HG02981 (cell line): Measurements from ENCODE around the gene LAMTOR2.
"Not testable (repeated sequence)": the region's sequence is repeated elsewhere in the genome, so short reads cannot be mapped to it uniquely, and the experiment has no call there.

Experiments
- ATAC-seq: cut with Tn5 transposase; IDR thresholded peaks from one replicate; pipeline ENCODE4 v1.9.1; 2021; ENCODE audit warnings: mild to moderate bottlenecking, moderate library complexity; ENCODE audit not compliant: unreplicated experiment

LAMTOR2 gene

DNA sequence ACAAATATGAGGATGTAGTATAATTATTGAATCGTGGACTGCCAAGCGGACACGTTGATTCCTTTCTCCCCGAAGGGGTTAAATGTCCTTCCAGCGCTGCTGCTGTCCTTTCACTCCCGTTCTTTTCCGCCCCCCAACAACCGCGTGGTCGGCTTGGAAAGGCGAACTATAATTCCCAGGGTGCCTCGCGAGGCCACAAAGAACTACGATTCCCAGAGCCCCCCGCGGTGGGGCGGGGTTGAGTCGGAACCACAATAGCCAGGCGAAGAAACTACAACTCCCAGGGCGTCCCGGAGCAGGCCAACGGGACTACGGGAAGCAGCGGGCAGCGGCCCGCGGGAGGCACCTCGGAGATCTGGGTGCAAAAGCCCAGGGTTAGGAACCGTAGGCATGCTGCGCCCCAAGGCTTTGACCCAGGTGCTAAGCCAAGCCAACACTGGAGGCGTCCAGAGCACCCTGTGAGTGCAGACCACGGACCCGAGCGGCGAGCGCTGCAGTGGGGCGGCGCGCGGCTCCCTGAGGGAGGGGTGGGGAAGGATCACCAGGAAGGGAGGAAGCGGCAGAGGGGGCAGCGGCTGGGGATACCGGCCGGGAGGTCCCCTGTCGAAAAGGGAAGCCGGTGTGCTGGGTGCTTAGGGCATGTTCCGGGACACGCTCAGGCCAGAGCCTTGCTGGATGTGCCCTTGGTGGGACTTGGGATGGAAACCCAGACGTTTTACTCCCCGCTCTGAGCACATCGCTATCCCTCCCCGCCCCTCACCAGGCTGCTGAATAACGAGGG lies at the start of gene LAMTOR2:
LAMTOR2 (plus strand) TSS at position 283 of the 781 bp plus-strand sequence; CDS start at position 391, 108 bp downstream.
- peak; percentile 61 for ATAC-seq

DNA sequence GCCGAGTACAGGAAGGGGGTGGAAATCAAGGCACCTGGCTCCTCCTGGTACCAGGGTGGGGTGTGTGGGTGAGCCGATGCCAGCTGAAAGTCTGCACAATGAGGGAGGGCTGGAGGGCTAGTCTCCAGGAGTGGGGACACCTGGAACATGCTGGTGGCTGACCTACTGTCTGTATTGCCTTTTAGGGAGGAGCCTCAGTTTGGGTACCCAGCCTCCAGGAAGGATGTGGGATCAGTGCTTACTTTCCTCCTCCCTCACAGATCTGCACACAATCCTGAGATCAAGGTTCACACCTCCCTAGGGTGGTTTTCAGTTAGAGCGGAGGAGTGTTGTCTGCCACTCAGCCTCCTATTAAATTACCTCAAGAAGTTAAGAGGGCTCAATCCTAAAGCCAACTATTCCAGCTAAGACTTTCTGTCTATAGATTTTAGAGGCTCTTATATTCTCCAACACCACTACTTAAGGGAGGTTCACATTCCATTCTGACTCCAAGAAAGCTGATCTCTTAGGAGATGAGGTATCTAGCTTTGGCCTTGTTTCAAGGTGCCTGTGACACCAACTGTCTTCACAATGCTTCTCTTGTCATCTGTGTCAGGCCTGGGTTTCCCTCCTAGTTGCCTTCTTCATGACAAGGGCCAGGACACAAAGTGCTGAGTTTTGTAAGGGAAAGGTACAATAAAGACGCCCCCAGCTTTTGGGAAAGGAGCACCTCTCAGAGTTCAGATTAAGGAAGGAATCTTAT lies 49.6 kb upstream of the LAMTOR2 start:
- no peak for ATAC-seq

DNA sequence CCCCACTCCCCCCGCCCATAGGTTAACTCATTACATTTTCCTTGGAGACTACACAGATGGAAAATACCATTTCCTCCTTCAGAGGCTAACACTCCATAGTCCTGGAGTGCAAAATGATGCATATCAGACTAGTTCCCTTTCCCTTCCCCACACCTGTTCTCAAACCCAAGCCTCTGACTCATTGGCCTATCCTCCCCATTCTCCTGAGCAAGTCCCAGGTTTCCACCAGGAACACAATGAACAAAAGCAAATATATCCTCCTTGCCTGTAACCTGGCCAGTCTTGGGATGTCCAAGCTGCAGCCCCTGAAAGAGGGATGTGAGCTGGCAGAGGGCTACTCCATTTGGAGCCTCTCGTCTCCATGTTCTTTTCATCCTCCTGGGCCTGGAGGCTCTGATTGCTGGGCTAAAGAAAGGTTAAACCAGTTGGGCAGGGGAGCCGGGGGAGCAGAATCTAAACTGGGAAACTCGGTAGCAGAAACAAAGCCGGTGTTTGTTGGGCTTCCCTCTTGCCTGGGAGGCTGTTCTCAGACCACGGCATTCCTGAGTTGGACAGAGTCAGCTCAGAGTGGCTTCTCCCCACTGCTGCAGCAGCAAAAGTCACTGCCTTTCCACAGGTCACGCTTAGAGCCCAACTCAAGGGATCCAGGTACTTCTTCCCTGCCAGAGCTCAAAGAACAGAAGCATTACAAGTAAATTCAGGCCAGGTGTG lies 47.8 kb upstream of the LAMTOR2 start:
- ATAC-seq = no peak

DNA sequence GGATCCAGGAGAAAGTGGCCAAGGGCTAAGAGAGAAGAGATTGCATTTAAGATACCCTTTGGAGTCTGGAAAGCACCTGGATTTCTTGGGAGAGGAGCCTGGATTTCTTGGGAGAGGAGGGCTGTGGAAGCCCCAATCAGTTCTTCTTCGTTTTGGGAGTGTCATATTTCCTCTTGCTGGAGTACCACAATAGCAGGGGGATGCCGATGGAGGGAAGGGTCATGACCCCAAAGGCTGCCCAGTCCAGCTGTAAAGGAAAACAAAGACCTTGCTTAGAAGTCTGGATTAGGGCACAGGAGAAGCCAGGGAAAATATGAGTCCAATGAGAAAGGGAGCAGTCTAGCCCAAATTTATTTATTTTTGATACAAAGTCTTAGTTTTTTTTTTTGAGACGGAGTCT lies 45.2 kb upstream of the LAMTOR2 start:
- no peak for ATAC-seq

GRCh38 chr1:156012051-156012817 lies 42.3 kb upstream of the LAMTOR2 start:
- ATAC-seq = peak; percentile 82

- ATAC-seq = no peak
Measured at GRCh38 chr1:156014829-156015228, 39.8 kb upstream of the LAMTOR2 start.

- ATAC-seq = no peak
Measured at GRCh38 chr1:156019946-156020292, 34.7 kb upstream of the LAMTOR2 start.

DNA sequence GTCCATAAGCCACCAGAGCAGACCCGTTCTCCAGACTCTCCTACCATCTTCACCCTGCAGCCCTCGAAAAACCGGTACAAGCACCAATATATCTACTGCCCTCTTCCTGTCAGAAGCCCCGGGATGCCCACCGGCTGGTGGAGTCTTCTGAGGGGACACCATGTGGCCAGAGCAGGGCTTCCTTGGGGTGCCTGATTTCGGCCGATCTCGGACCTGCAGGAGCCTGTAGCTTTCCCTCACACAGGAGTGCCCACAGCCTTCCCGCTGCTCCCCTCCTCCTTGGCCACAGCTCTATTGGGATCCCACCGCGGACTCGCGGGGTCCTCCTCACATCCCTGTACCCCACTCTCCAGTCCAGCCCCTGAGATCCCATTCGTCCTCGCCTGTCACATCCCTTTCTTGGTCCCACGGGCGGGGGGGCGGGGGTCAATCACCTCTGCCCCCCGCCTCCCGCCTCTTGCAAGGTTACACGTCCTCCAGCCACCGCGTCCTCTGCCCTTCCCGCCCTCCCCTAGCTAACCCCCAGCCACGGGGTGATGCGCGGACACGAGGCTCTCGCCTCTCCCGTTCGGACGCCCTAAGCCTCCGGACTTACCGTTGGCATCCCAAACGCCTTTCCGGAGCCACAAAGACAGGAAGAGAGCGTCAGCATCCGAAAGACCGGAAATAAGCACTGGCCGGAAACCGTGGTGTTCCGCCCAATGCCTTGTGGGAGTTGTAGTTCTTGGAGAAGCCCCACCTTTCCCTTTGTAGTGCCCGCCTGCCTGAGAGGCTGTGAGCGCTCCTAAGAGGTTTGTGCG lies 34.1 kb upstream of the LAMTOR2 start, which contains the start of gene SSR2:
SSR2 (minus strand) TSS at position 659 of the 800 bp plus-strand sequence. CDS start 784 bp downstream, outside the sequence.
- peak; percentile 98 for ATAC-seq

GRCh38 chr1:156021093-156021428 lies 33.5 kb upstream of the LAMTOR2 start:
- ATAC-seq = no peak

DNA sequence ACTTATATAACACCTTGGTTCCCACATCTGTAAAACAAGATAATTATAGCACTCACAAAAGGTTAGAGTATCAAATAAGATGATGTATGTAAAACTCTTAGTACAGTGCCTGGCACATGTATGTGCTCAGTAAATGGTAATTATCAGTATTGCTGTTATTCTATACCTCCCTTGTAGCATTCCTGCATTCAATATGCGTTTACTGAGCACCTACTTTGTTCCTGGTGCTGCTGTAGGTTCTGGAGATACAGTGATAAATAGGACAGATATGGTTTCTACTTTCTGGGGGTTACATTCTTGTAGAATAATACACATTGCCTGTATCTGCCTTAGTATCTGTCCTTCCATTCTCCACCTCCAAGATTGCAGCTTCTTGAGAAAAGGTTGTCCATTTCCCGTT lies 32.6 kb upstream of the LAMTOR2 start:
- no peak for ATAC-seq

- no peak for ATAC-seq
Measured at GRCh38 chr1:156024801-156025200, 29.8 kb upstream of the LAMTOR2 start.

DNA sequence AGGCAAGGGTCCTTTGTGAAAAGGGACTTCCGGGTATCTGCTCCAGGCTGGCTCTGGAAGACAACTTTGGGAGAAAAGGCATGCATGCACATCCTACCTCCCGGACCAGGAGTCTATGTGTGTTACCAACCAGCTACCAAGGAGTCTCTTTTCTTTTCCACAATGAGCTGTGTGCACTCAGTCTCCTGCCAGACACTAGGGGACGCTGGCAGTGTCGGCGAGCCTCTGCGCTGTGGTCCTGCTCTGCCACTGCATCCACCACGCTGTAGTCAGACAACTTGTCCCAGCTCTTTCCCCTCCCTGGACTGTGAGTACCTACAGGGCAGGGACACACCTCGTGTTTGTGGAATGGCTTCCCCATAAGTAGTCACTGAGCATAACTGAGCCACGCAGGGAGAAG lies 28.7 kb upstream of the LAMTOR2 start:
- ATAC-seq = no peak

- ATAC-seq = no peak
Measured at GRCh38 chr1:156026588-156026987, 28.0 kb upstream of the LAMTOR2 start.

DNA sequence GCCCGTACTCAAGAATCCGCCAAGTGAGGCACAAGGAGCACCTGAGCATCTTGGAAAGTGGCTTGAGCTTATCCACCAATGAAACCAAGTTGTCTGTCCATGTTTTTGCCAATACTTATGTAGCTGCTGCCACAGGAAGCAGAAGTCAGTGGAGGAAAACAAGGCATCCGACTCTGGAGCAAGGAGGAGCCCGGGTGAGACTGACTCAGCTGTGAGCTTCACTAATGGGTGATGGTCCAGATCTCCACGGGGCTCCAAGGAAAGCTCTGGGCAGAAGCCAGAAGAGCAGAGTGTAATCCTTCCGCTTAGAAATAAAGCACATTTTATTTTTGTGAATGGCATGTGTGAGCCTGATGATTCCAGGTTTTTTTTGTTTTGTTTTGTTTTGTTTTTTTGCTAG lies 21.6 kb upstream of the LAMTOR2 start:
- no peak for ATAC-seq

- not testable (repeated sequence) for ATAC-seq
Measured at GRCh38 chr1:156034991-156035390, 19.6 kb upstream of the LAMTOR2 start.

- no peak for ATAC-seq
Measured at GRCh38 chr1:156042828-156043227, 11.8 kb upstream of the LAMTOR2 start.

GRCh38 chr1:156045076-156045475 lies 9.5 kb upstream of the LAMTOR2 start:
- ATAC-seq = no peak

GRCh38 chr1:156048663-156049258 lies 5.8 kb upstream of the LAMTOR2 start:
- ATAC-seq = no peak

DNA sequence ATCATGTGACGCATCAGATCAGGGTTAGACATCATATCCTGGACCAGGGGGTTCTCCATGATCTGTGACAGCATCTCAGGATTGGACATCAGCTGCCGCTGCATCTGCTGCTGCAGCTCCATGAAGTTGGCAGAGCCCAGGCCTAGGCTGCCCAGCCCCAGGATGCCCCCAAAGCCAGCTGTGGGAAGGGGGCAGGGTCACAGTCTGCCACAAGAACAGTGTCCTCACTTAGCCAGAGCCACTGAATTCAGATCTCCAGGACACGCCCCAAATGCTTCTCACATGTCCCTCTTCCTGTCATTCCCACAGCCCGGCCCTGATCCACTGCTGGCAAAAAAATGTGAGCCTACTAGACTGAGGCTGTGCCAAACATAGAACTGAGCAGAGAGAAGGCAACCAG lies 4.2 kb upstream of the LAMTOR2 start:
- ATAC-seq = no peak
